VCaP (cell line): ENCODE measurements around the gene COG2.

Source experiments
- H3K27ac ChIP-seq: fragments of 450-650 bp; 2 replicates; pipeline ENCODE4 v1.5.1; 2017
- CTCF ChIP-seq: fragments of 450-650 bp; conservative IDR thresholded peaks from 2 replicates; pipeline ENCODE4 v1.5.1; 2017; ENCODE audit warnings: mild to moderate bottlenecking, moderate library complexity

COG2 gene

GRCh38 chr1:230701895-230702768 is 59.9 kb downstream of the COG2 start:
- H3K27ac ChIP-seq, result no peak overlapping the region
- TF ChIP-seq CTCF, result no peak

- TF ChIP-seq CTCF, result no peak
- no peak overlapping the region for H3K27ac ChIP-seq
Observed at GRCh38 chr1:230702934-230703678, 60.8 kb downstream of the COG2 start.

DNA sequence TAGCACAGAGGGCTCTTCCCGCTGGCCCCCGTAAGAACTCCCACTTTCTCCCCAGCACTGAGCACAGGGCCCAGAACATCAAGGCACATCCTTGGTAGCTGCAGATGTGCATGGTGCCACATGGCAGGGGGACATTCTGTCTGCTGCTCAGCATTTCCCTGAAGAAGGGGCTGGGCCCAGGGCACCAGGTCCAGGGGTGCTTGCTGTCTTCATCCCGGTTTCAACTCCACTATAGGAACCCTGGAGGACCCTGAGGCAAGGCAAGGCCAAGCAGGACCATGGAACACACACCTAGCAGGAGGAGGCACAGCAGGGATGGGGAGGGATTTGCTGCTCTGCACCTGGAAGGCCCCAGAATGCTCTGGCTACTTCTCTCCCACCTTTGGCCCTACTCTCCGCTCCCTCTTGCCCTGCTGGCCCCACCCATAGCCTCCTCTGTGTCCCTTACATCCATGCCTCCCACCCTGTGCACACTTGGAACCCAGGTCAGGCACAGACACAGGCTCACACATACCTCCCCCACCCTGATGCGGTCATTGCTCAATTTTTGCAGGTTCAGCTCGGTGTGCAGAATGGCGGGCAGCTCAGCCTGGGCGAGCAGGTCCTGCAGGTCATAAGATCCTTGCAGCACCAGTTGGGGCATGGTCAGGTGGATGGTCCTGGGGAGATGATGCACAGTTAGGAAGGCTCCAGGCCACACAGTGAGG is 61.6 kb downstream of the COG2 start:
- no peak overlapping the region for H3K27ac ChIP-seq
- no peak for TF ChIP-seq CTCF

DNA sequence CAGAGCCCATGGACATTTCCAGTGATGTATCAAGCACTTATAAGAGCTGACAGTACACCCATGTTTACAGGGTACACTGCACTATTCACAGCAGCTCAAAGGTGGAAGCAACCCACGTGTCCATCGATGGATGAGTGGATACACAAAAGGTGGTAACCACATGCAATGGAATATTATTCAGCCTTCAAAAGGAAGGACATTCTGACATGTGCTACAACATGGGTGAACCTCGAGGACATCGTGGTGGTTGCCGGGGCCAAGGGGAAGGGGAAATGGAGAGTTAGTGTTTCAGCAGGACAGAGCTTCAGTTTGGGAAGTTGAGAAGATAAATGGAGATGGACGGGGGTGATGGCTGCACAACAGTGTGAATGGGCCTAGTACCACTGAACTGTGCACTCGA is 62.5 kb downstream of the COG2 start:
- TF ChIP-seq CTCF, result no peak
- H3K27ac ChIP-seq, result no peak overlapping the region

- H3K27ac ChIP-seq, result no peak overlapping the region
- no peak for TF ChIP-seq CTCF
Observed at GRCh38 chr1:230705289-230706019, 63.2 kb downstream of the COG2 start.

DNA sequence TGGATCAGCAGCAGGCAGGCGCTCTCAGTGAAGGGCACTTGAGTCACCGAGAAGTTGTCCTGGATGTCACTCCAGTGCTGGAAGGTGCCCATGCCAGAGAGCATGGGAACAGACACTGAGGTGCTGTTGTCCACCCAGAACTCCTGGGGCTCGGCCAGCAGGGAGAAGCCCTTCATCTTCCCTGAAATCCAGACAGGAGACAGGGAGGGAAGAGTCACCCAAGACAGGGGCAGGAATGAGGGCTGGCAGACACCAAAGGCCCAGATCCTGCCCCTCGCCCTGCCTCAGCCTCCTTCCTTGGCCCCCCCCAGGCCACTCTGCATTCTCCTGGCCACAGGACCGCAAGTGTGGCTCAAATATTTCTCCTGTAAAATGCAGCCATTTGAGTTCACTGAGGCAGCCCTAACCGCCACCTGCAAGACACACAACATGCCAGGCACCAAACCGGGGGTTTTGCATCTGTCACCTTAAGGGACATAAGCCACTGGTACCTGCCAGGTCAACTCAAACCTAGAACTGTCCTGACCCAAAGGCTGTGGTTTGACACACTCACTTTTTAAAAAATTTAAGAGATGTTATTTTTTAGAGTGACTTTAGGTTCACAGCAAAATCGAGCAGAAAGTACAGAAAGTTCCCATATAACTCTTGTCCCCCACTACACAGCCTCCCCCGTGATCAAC is 63.9 kb downstream of the COG2 start:
- H3K27ac ChIP-seq, result no peak overlapping the region
- no peak for TF ChIP-seq CTCF
